ENCODE results near the gene PYHIN1.
"Not testable (repeated sequence)": the region's sequence is repeated elsewhere in the genome, so short reads cannot be mapped to it uniquely, and the experiment has no call there.

PYHIN1 gene

GRCh38 chr1:158979229-158979628 lies 47.9 kb downstream of the PYHIN1 start:
- no peak for DNase-seq

GRCh38 chr1:158983235-158983634 lies 51.9 kb downstream of the PYHIN1 start:
- no peak for DNase-seq

GRCh38 chr1:158984386-158984785 lies 53.0 kb downstream of the PYHIN1 start:
- no peak for DNase-seq

- no peak for DNase-seq
Measured at GRCh38 chr1:158989424-158989823, 58.1 kb downstream of the PYHIN1 start.

- no peak for DNase-seq
Measured at GRCh38 chr1:158992787-158993312, 61.5 kb downstream of the PYHIN1 start.

GRCh38 chr1:158996998-158997397 lies 65.6 kb downstream of the PYHIN1 start:
- no peak for DNase-seq

GRCh38 chr1:158998037-158998780 lies 66.9 kb downstream of the PYHIN1 start:
- no peak for DNase-seq

GRCh38 chr1:158998781-158999161 lies 67.4 kb downstream of the PYHIN1 start:
- DNase-seq, result peak in 25 of 51 donors; percentile 12 to 90 (median 37)

GRCh38 chr1:158999316-159000069 lies 68.1 kb downstream of the PYHIN1 start:
- DNase-seq, result peak in 44 of 51 donors; percentile 16 to 89 (median 70)

- no peak for DNase-seq
Measured at GRCh38 chr1:159000070-159000409, 68.7 kb downstream of the PYHIN1 start.

- DNase-seq, result peak in 38 of 51 donors; percentile 8 to 83 (median 57)
Measured at GRCh38 chr1:159000625-159001024, 69.3 kb downstream of the PYHIN1 start.

GRCh38 chr1:159005161-159005560 lies 73.8 kb downstream of the PYHIN1 start:
- DNase-seq, result no peak

- DNase-seq, result peak in 2 of 51 donors; percentile 6 to 50
Measured at GRCh38 chr1:159005676-159006075, 74.3 kb downstream of the PYHIN1 start.

- DNase-seq, result not testable (repeated sequence)
Measured at GRCh38 chr1:159006210-159006807, 75.0 kb downstream of the PYHIN1 start.

GRCh38 chr1:159007726-159008125 lies 76.4 kb downstream of the PYHIN1 start:
- no peak for DNase-seq

GRCh38 chr1:159008744-159009188 lies 77.4 kb downstream of the PYHIN1 start:
- DNase-seq, result peak in 1 of 51 donors; percentile 9

- no peak for DNase-seq
Measured at GRCh38 chr1:159009287-159009686, 77.9 kb downstream of the PYHIN1 start.

GRCh38 chr1:159009704-159010361 lies 78.5 kb downstream of the PYHIN1 start, which contains the start of gene IFI16:
TSS of gene IFI16 (plus strand) at chr1:159009907. CDS start at chr1:159014681, 4,774 bp downstream.
- DNase-seq, result peak in 8 of 51 donors; percentile 6 to 69 (median 26)

GRCh38 chr1:159010391-159010790 lies 79.0 kb downstream of the PYHIN1 start:
- peak in 2 of 51 donors; percentile 55 to 100 for DNase-seq

- not testable (repeated sequence) for DNase-seq
Measured at GRCh38 chr1:159011001-159011400, 79.6 kb downstream of the PYHIN1 start.

- DNase-seq, result no peak
Measured at GRCh38 chr1:159011751-159012150, 80.4 kb downstream of the PYHIN1 start.

Measured in hypothalamus (tissue), 51 donors.